PC-3 (cell line): ENCODE data around the gene MRPL48. TPM values are rescaled to one million over a fixed set of nuclear protein-coding genes. Genes with fewer than 3 reads are reported as not detected.

Experiments used
- ATAC-seq: fragments of 200-7000 bp; cut with Tn5 transposase; 2 replicates; pipeline ENCODE4 v1.9.1; 2020; ENCODE audit warnings: mild to moderate bottlenecking, moderate library complexity
- BruUV-seq: library from RNA; stranded (reverse); fragments of 400-500 nt; replicated peaks from 2 replicates; lab custom pipeline; 2021; lab: Mats Ljungman, UMichigan
- CTCF ChIA-PET: fragments of 300-600 bp; sonication (Branson Sonifier 250); formaldehyde crosslinking; loops from one replicate; lab custom pipeline; 2022; ENCODE audit warnings: antibody characterized with exemption; lab: Charles Lee
- POLR2A ChIA-PET: fragments of 300-600 bp; sonication (Branson Sonifier 250); formaldehyde crosslinking; loops from one replicate; lab custom pipeline; 2022; ENCODE audit warnings: antibody characterized with exemption; ENCODE audit not compliant: unreplicated experiment; lab: Charles Lee
- DNase-seq: peaks from one replicate; pipeline ENCODE4 v3.0.0-alpha.2; 2015
- H2AFZ ChIP-seq: fragments of 300-600 bp; sonication (generic); 2 replicates; pipeline ENCODE4 v1.6.0; 2016; ENCODE audit warnings: antibody characterized with exemption, low read length
- H3F3A ChIP-seq: fragments of 300-600 bp; sonication (generic); one replicate; pipeline ENCODE4 v1.6.0; 2017; ENCODE audit warnings: antibody characterized with exemption, low read length, control low read depth, mild to moderate bottlenecking; ENCODE audit not compliant: unreplicated experiment
- H3K27ac ChIP-seq: fragments of 300-600 bp; sonication (generic); 2 replicates; pipeline ENCODE4 v1.5.1; 2016; ENCODE audit warnings: mild to moderate bottlenecking, low read length
- H3K27me3 ChIP-seq: fragments of 300-600 bp; sonication (generic); 2 replicates; pipeline ENCODE4 v1.6.1; 2016; ENCODE audit warnings: low read length, mixed read lengths
- H3K36me3 ChIP-seq: fragments of 300-600 bp; sonication (generic); 2 replicates; pipeline ENCODE4 v1.6.1; 2016; ENCODE audit warnings: low read depth, mixed run types, low read length, mixed read lengths
- H3K4me1 ChIP-seq: fragments of 300-600 bp; sonication (generic); 2 replicates; pipeline ENCODE4 v1.5.1; 2016; ENCODE audit warnings: low read length; ENCODE audit not compliant: insufficient read depth
- H3K4me2 ChIP-seq: fragments of 300-600 bp; sonication (generic); 2 replicates; pipeline ENCODE4 v1.6.0; 2016; ENCODE audit warnings: low read length
- H3K4me3 ChIP-seq: fragments of 300-600 bp; sonication (generic); 2 replicates; pipeline ENCODE4 v1.5.1; 2016; ENCODE audit warnings: mild to moderate bottlenecking, low read length, mixed read lengths
- H3K79me2 ChIP-seq: fragments of 300-600 bp; sonication (generic); 2 replicates; pipeline ENCODE4 v1.6.1; 2017; ENCODE audit warnings: low read length, mixed read lengths
- H3K9ac ChIP-seq: fragments of 300-600 bp; sonication (generic); 2 replicates; pipeline ENCODE4 v1.6.0; 2016; ENCODE audit warnings: mild to moderate bottlenecking, low read length
- H3K9me2 ChIP-seq: fragments of 300-600 bp; sonication (generic); replicated peaks from 2 replicates; pipeline ENCODE4 v1.6.1; 2016; ENCODE audit warnings: mixed run types, low read length, mixed read lengths
- H3K9me3 ChIP-seq: fragments of 300-600 bp; sonication (generic); 2 replicates; pipeline ENCODE4 v1.6.1; 2016; ENCODE audit warnings: low read length, mixed read lengths
- H4K20me1 ChIP-seq: fragments of 300-600 bp; sonication (generic); 2 replicates; pipeline ENCODE4 v1.6.1; 2016; ENCODE audit warnings: low read length, mixed read lengths
- CTCF ChIP-seq: fragments of 300-600 bp; sonication (generic); conservative IDR thresholded peaks from 2 replicates; pipeline ENCODE4 v1.5.1; 2017; ENCODE audit warnings: antibody characterized with exemption, low read depth, mild to moderate bottlenecking, low read length
- EZH2 ChIP-seq: fragments of 300-600 bp; sonication (generic); IDR thresholded peaks from one replicate; pipeline ENCODE4 v1.6.1; 2017; ENCODE audit warnings: antibody characterized with exemption, mild to moderate bottlenecking, low read length; ENCODE audit not compliant: unreplicated experiment
- EZH2phosphoT487 ChIP-seq: fragments of 300-600 bp; sonication (generic); IDR thresholded peaks from 2 replicates; pipeline ENCODE4 v1.6.1; 2018; ENCODE audit warnings: mild to moderate bottlenecking, antibody characterized with exemption, low read length, borderline replicate concordance
- intact Hi-C: fragments of 100-400 bp; cut with micrococcal nuclease; formaldehyde crosslinking; loops from 2 replicates; pipeline ENCODE4 v1.9.0; 2023
- total RNA-seq: library from RNA; depleted of rRNA; stranded (reverse); fragments of >200 nt; gene quantifications from 2 replicates; pipeline ENCODE4 v1.2.3, GENCODE V29; 2014; rRNA removed

MRPL48 gene
- total RNA-seq, 1 experiment from 2014 or later, result 80.8 TPM

GRCh38 chr11:73914284-73914683 is 126.6 kb downstream of the MRPL48 start:
- Histone ChIP-seq H3K27ac (no peak overlapping the region), H2AFZ (no peak overlapping the region), H3K27me3 (no peaks in the 10 kb centered on the region), H3K9me2 (no peaks in the 10 kb centered on the region), H3F3A (no peaks in the 10 kb centered on the region), H3K79me2 (no peaks in the 10 kb centered on the region), H3K9ac (no peak overlapping the region), H4K20me1 (no peaks in the 10 kb centered on the region), H3K4me1 (peaks cover 3% of the 10 kb centered on the region; the same call in 1 of the 2 replicates), H3K36me3 (peaks cover 5% of the 10 kb centered on the region; the same call in 1 of the 2 replicates), H3K4me3 (no peak overlapping the region), H3K4me2 (no peak overlapping the region), H3K9me3 (no peaks in the 10 kb centered on the region)
- CTCF ChIA-PET, result no interaction called here
- POLR2A ChIA-PET, result no interaction called here
- BruUV-seq, result no TSS peak
- ATAC-seq (no peak), DNase-seq (no peak)
- no peak for TF ChIP-seq EZH2
- no peak for TF ChIP-seq EZH2phosphoT487
- no peak for TF ChIP-seq CTCF
- intact Hi-C loops, result no loop called here

Other genes starting within 250 kb of the MRPL48 start
- gene FAM168A, start 189.8 kb upstream of the MRPL48 start, total RNA-seq, result 24.5 and 27.8 TPM in 2 replicates
- 4.6 and 10.6 TPM in 2 replicates for gene PLEKHB1, start 141.3 kb upstream of the MRPL48 start, total RNA-seq
- 97.9 and 109 TPM in 2 replicates for gene RAB6A, start 26.8 kb upstream of the MRPL48 start, total RNA-seq
- gene COA4, start 89.0 kb downstream of the MRPL48 start, total RNA-seq, result 346 and 367 TPM in 2 replicates
- gene PAAF1, start 89.1 kb downstream of the MRPL48 start, total RNA-seq, result 13.3 and 19.5 TPM in 2 replicates
- 0.29 and 0.46 TPM in 2 replicates for gene DNAJB13, start 163.2 kb downstream of the MRPL48 start, total RNA-seq
- 6.4 and 11.9 TPM in 2 replicates for gene UCP2, start 195.0 kb downstream of the MRPL48 start, total RNA-seq
- 1.2 and 1.8 TPM in 2 replicates for gene UCP3, start 221.2 kb downstream of the MRPL48 start, total RNA-seq